ENCODE results near the gene NNT. TPM values are rescaled to one million over a fixed set of nuclear protein-coding genes. Genes with fewer than 3 reads are reported as not detected.
A peak's percentile ranks its signal among the peaks of the same experiment; 100 is the strongest.
"Not testable (repeated sequence)": the region's sequence is repeated elsewhere in the genome, so short reads cannot be mapped to it uniquely, and the experiment has no call there.

Gene NNT
- total RNA-seq, 1 donor from 2014 or later, result 56.3 TPM

DNA sequence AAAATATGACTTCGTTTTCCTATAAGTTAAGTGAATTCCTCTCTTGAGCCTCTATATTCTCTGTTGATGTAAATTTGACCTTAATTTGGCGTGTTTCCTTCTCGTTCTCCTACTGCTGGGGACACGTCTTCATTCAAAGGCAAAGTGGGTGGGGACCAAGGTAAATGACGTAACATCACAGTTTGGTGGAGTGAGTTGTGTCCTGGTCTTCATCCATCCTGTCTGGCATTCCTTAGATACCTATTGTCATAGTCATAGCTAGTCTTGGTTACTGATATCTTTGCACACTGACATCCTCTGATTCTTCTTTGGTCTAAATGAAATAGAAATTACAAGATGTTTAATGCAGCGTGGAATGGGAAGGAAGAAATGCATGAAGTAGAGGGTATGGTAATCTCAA is 108.5 kb downstream of the NNT start:
- Mint-ChIP-seq H3K4me1 (no peaks in the 10 kb centered on the region), H3K4me3 (no peak overlapping the region), H3K27ac (no peak overlapping the region), H3K36me3 (no peaks in the 10 kb centered on the region), H3K27me3 (ENCODE audit: insufficient read depth, low read depth) (no peaks in the 10 kb centered on the region), H3K9me3 (no peaks in the 10 kb centered on the region)
- H3K4me1 ChIP-seq, result no peaks in the 10 kb centered on the region
- no peaks in the 10 kb centered on the region for H3K27me3 ChIP-seq
- DNase-seq (ENCODE audit: low spot score), result no peak
- H3K9me3 ChIP-seq (ENCODE audit: low read depth), result no peaks in the 10 kb centered on the region
- no peak overlapping the region for H3K4me2 ChIP-seq
- H3K27ac ChIP-seq, result no peak overlapping the region
- TF ChIP-seq EZH2 (IDR thresholded peaks at IDR 0.05), result no peak
- no peaks in the 10 kb centered on the region for H3F3A ChIP-seq (ENCODE audit: low read depth)
- no peak overlapping the region for H3K9ac ChIP-seq
- H2AFZ ChIP-seq (replicated peaks), result no peak overlapping the region
- H3K4me3 ChIP-seq, result no peak overlapping the region
- no peaks in the 10 kb centered on the region for H4K20me1 ChIP-seq (ENCODE audit: low read depth)
- H3K36me3 ChIP-seq, result no peaks in the 10 kb centered on the region
- no peaks in the 10 kb centered on the region for H3K79me2 ChIP-seq (ENCODE audit: low read depth)

DNA sequence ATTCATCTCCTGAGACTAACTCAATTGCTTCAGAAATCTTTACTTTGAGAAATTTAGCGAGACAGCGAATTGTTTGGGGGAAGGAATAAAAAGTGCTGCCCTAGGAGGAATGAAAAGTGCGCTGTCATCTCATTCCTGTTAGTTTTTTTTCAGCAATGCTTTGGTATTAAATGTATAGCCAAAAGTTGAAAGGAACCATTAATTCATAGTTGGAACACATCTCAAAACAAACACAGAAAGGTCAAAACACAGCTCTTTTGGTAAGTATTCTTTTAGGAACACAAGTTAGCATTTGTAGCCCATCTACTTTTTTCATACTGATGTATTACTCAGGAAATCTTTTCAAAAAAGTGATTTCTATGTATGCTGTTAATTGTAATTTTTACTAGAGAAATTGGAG is 109.1 kb downstream of the NNT start:
- no peaks in the 10 kb centered on the region for H3K36me3 Mint-ChIP-seq
- no peaks in the 10 kb centered on the region for H3K9me3 ChIP-seq (ENCODE audit: low read depth)
- H3F3A ChIP-seq (ENCODE audit: low read depth), result no peaks in the 10 kb centered on the region
- TF ChIP-seq EZH2 (IDR thresholded peaks at IDR 0.05), result no peak
- H3K4me1 Mint-ChIP-seq, result no peaks in the 10 kb centered on the region
- no peak overlapping the region for H2AFZ ChIP-seq (replicated peaks)
- no peak overlapping the region for H3K4me3 ChIP-seq
- no peak overlapping the region for H3K27ac Mint-ChIP-seq
- H3K4me2 ChIP-seq, result no peak overlapping the region
- no peaks in the 10 kb centered on the region for H3K36me3 ChIP-seq
- H3K4me3 Mint-ChIP-seq, result no peak overlapping the region
- DNase-seq (ENCODE audit: low spot score), result no peak
- no peaks in the 10 kb centered on the region for H3K27me3 Mint-ChIP-seq (ENCODE audit: insufficient read depth, low read depth)
- H3K27me3 ChIP-seq, result no peaks in the 10 kb centered on the region
- no peak overlapping the region for H3K9ac ChIP-seq
- no peaks in the 10 kb centered on the region for H4K20me1 ChIP-seq (ENCODE audit: low read depth)
- H3K9me3 Mint-ChIP-seq, result no peaks in the 10 kb centered on the region
- no peaks in the 10 kb centered on the region for H3K4me1 ChIP-seq
- no peak overlapping the region for H3K27ac ChIP-seq
- no peaks in the 10 kb centered on the region for H3K79me2 ChIP-seq (ENCODE audit: low read depth)

DNA sequence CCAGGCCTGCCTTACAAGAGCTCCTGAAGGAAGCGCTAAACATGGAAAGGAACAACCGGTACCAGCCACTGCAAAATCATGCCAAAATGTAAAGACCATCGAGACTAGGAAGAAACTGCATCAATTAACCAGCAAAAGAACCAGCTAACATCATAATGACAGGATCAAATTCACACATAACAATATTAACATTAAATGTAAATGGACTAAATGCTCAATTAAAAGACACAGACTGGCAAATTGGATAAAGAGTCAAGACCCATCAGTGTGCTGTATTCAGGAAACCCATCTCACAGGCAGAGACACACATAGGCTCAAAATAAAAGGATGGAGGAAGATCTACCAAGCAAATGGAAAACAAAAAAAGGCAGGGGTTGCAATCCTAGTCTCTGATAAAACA is 116.8 kb downstream of the NNT start:
- H3K27ac Mint-ChIP-seq; H3K4me2 ChIP-seq; H3K27me3 Mint-ChIP-seq (ENCODE audit: insufficient read depth, low read depth); H2AFZ ChIP-seq (replicated peaks); H3K4me1 ChIP-seq; H3K4me1 Mint-ChIP-seq; H3K36me3 Mint-ChIP-seq; H3K9me3 ChIP-seq (ENCODE audit: low read depth); H3K4me3 ChIP-seq; DNase-seq (ENCODE audit: low spot score); H3K79me2 ChIP-seq (ENCODE audit: low read depth); H3K27me3 ChIP-seq; H3K27ac ChIP-seq; H4K20me1 ChIP-seq (ENCODE audit: low read depth); H3K36me3 ChIP-seq; H3F3A ChIP-seq (ENCODE audit: low read depth); H3K9ac ChIP-seq; H3K4me3 Mint-ChIP-seq: not testable (repeated sequence)
- peaks cover 13% of the 10 kb centered on the region for H3K9me3 Mint-ChIP-seq

DNA sequence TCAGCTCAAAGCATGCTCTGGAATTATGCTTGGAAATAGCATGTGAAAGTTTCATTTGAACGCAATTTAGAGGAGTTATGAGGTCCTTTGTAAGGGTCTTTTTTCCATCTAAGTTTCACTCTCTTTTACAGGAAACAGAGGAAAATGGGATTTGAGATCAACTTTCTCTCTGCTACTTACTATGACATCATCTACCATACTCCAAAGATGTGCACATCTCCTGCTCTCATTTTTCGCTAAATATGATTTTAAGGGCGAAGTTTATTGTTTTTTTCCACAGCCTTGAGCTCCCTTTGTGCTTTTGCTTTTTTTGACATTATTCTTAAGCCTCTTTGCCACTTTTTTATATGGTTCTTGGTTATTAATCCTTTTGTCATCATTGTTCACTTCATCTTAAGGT is 125.6 kb downstream of the NNT start:
- Histone ChIP-seq H3K4me2 (no peak overlapping the region), H3K36me3 (no peaks in the 10 kb centered on the region), H3K4me1 (no peaks in the 10 kb centered on the region), H4K20me1 (ENCODE audit: low read depth) (no peaks in the 10 kb centered on the region), H3K9me3 (ENCODE audit: low read depth) (no peaks in the 10 kb centered on the region), H3K27me3 (no peaks in the 10 kb centered on the region), H3K9ac (no peak overlapping the region), H3K79me2 (ENCODE audit: low read depth) (no peaks in the 10 kb centered on the region), H2AFZ (replicated peaks) (peak overlapping the region; percentile 64), H3K4me3 (no peak overlapping the region), H3K27ac (no peak overlapping the region), H3F3A (ENCODE audit: low read depth) (no peaks in the 10 kb centered on the region)
- H3K9me3 Mint-ChIP-seq, result no peaks in the 10 kb centered on the region
- H3K4me3 Mint-ChIP-seq, result no peak overlapping the region
- H3K4me1 Mint-ChIP-seq, result no peaks in the 10 kb centered on the region
- H3K27ac Mint-ChIP-seq, result no peak overlapping the region
- TF ChIP-seq EZH2 (IDR thresholded peaks at IDR 0.05), result no peak
- H3K27me3 Mint-ChIP-seq (ENCODE audit: insufficient read depth, low read depth), result no peaks in the 10 kb centered on the region
- no peak for DNase-seq (ENCODE audit: low spot score)
- H3K36me3 Mint-ChIP-seq, result no peaks in the 10 kb centered on the region

DNA sequence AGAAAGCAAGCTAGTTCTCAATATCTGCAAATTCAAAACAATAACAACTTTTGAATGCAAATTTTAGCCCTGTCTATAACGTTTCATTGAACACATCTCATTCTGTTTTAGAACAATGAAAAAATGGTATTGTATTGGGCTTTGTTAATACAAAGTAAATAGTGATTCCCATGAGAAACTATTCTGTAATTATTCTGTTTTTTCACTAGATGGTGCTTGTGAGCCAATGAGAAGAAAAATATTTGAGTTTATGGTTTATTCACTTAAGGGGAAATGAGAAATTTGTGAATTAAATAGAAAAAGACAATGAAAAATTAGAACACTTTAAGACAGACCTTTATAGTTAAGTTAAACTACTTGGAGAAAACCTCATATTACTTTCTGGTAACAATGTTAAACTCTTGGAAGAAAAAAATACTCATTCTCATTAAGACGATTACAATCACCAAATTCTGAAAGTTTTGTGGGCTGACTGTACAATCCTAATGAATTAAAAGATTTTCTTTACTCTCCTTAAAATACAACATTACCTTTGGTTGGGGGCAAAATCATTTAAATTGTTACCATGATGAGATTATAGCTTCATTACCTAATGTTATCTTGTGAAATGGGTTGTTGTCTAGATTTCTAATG is 127.0 kb downstream of the NNT start:
- no peak overlapping the region for H3K4me3 Mint-ChIP-seq
- no peak for DNase-seq (ENCODE audit: low spot score)

More for the DNA sequence above, 127.0 kb downstream of the NNT start:
- Histone ChIP-seq H3K27ac (no peak overlapping the region), H4K20me1 (ENCODE audit: low read depth) (no peaks in the 10 kb centered on the region), H3F3A (ENCODE audit: low read depth) (no peaks in the 10 kb centered on the region), H2AFZ (replicated peaks) (no peak overlapping the region), H3K4me1 (no peaks in the 10 kb centered on the region), H3K9me3 (ENCODE audit: low read depth) (no peaks in the 10 kb centered on the region), H3K9ac (no peak overlapping the region), H3K4me2 (no peak overlapping the region), H3K27me3 (no peaks in the 10 kb centered on the region), H3K36me3 (no peaks in the 10 kb centered on the region), H3K79me2 (ENCODE audit: low read depth) (no peaks in the 10 kb centered on the region), H3K4me3 (no peak overlapping the region)
- Mint-ChIP-seq H3K27me3 (ENCODE audit: insufficient read depth, low read depth) (no peaks in the 10 kb centered on the region), H3K4me1 (no peaks in the 10 kb centered on the region), H3K27ac (no peak overlapping the region), H3K9me3 (no peaks in the 10 kb centered on the region), H3K36me3 (no peaks in the 10 kb centered on the region)
- TF ChIP-seq, protein P1, sequence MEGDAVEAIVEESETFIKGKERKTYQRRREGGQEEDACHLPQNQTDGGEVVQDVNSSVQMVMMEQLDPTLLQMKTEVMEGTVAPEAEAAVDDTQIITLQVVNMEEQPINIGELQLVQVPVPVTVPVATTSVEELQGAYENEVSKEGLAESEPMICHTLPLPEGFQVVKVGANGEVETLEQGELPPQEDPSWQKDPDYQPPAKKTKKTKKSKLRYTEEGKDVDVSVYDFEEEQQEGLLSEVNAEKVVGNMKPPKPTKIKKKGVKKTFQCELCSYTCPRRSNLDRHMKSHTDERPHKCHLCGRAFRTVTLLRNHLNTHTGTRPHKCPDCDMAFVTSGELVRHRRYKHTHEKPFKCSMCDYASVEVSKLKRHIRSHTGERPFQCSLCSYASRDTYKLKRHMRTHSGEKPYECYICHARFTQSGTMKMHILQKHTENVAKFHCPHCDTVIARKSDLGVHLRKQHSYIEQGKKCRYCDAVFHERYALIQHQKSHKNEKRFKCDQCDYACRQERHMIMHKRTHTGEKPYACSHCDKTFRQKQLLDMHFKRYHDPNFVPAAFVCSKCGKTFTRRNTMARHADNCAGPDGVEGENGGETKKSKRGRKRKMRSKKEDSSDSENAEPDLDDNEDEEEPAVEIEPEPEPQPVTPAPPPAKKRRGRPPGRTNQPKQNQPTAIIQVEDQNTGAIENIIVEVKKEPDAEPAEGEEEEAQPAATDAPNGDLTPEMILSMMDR (IDR thresholded peaks at IDR 0.05), result peak; percentile 74
- TF ChIP-seq EZH2phosphoT487 (IDR thresholded peaks at IDR 0.05) (no peak), EZH2 (IDR thresholded peaks at IDR 0.05) (no peak)

All from neural progenitor cell (in vitro differentiated cells).